GM13977 (cell line): ENCODE results near the gene GABARAPL1.
"Not testable (repeated sequence)": the region's sequence is repeated elsewhere in the genome, so short reads cannot be mapped to it uniquely, and the experiment has no call there.

Experiments used
- DNase-seq: peaks from one replicate; pipeline ENCODE4 v3.0.0; 2012; ENCODE audit warnings: low spot score
- in situ Hi-C: fragments of 300-500 bp; cut with MboI; formaldehyde crosslinking; loops from one replicate; pipeline ENCODE4 v1.12.0; 2022; ENCODE audit warnings: low sequenced_read_pairs, low pct_unique_long_range_greater_than_20kb, mixed read lengths, inconsistent platforms; ENCODE audit not compliant: unreplicated experiment
- TF ChIP-seq, protein P1 (sequence below): IDR thresholded peaks from 2 replicates; pipeline ENCODE4 v1.5.1; 2012; ENCODE audit warnings: mild to moderate bottlenecking, control low read depth; ENCODE audit not compliant: insufficient read depth; ENCODE audit errors: extremely low read depth, missing control alignments

GABARAPL1 gene

GRCh38 chr12:10184261-10184843 lies 28.3 kb upstream of the GABARAPL1 start:
- TF ChIP-seq, protein P1, sequence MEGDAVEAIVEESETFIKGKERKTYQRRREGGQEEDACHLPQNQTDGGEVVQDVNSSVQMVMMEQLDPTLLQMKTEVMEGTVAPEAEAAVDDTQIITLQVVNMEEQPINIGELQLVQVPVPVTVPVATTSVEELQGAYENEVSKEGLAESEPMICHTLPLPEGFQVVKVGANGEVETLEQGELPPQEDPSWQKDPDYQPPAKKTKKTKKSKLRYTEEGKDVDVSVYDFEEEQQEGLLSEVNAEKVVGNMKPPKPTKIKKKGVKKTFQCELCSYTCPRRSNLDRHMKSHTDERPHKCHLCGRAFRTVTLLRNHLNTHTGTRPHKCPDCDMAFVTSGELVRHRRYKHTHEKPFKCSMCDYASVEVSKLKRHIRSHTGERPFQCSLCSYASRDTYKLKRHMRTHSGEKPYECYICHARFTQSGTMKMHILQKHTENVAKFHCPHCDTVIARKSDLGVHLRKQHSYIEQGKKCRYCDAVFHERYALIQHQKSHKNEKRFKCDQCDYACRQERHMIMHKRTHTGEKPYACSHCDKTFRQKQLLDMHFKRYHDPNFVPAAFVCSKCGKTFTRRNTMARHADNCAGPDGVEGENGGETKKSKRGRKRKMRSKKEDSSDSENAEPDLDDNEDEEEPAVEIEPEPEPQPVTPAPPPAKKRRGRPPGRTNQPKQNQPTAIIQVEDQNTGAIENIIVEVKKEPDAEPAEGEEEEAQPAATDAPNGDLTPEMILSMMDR, result no peak
- in situ Hi-C loops, result no loop called here
- no peak for DNase-seq

DNA sequence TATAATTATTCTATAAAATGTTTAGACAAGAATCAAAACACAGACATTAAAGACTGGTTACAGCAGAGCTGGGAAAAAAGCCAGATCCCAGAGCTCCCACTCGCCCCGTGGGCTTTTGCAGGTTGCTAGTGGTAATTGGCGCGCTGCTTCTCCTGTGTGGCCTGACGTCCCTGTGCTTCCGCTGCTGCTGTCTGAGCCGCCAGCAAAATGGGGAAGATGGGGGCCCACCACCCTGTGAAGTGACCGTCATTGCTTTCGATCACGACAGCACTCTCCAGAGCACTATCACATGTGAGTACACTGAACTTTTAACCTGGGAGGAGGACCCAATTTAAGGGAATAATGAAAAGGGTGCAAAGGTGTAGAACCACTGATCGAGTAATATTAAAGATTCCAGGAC lies 26.4 kb upstream of the GABARAPL1 start:
- in situ Hi-C loops, result no loop called here
- DNase-seq, result peak; percentile 40

GRCh38 chr12:10186958-10187357 lies 25.7 kb upstream of the GABARAPL1 start:
- DNase-seq, in situ Hi-C loops: not testable (repeated sequence)

More for the DNA sequence above, 26.4 kb upstream of the GABARAPL1 start:
- TF ChIP-seq, protein P1, result no peak

GRCh38 chr12:10189653-10190052 lies 23.0 kb upstream of the GABARAPL1 start:
- DNase-seq, result no peak
- TF ChIP-seq, protein P1, result no peak
- in situ Hi-C loops, result no loop called here

DNA sequence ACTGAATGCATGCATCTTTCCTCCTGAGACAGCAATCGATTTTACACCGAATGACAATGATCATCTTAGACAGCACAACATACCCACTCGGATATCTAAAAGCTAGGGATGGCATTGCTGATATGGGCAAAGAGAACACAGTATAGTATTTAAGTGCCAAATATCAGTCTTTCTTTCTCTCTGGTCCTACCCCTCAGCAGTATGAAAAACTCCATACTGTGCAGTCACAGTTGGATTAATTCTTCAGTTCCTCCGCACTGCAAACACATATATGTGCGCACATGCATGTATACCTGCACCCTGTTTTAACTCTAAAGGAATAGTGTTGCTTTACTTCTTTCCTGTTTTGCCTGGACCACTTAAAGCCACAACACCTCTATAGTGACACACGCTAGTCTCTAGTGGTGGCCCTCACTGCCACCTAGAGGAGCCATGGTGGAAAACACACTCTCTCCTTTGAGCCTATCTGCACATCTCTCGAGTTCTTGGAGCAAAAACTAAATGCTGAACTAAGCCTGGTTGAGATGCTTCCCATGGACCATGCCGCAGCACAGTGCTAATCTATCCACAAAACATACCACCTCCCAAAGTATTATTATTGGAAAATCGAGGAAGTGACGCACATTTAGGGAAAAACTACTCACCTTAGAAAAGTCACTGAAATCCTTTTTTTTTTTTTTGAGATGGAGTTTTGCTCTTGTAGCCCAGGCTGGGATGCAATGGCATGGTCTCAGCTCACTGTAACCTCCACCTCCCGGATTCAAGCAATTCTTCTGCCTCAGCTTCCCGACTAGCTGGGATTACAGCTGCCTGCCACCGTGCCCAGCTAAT lies 21.9 kb upstream of the GABARAPL1 start:
- in situ Hi-C loops, result no loop called here
- DNase-seq, result peak; percentile 74
- TF ChIP-seq, protein P1, result peak; percentile 85

- TF ChIP-seq, protein P1, result no peak
- DNase-seq, result no peak
- in situ Hi-C loops, result no loop called here
Observed at GRCh38 chr12:10191865-10192264, 20.8 kb upstream of the GABARAPL1 start.

- TF ChIP-seq, protein P1, result no peak
- in situ Hi-C loops, result no loop called here
- no peak for DNase-seq
Observed at GRCh38 chr12:10194160-10194670, 18.5 kb upstream of the GABARAPL1 start.
